ENCODE results near the gene STAM2. TPM values are rescaled to one million over a fixed set of nuclear protein-coding genes. Genes with fewer than 3 reads are reported as not detected.

STAM2 gene
- total RNA-seq, 1 donor from 2014 or later, result 18.6 TPM

DNA sequence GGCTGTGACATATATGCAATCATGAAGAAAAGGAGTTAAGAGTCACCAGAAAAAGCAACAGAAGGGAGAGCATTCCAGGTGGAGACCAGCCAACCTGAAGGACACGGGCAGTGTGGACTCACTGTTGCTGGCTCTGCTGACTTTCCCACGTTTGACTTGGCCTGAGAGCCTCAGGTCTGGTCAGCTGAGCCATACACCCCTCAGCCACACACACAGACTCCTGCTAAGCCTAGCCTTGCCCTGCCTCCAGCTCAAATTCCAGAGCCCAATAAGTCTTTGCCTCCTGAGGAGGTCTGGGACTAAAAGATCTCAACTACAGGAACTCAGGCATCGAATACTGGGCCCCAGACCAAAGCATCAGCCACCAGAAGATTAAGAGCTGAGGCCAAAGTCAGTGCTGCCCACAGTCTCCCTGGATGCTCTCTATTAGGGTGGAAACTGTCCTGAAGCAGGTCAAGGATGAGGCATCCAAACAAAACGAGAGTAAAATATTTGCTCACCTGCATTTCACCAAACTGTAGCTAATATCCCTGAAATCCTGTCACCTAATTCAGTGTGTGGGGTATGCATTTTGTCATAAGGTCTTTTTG is 100.0 kb downstream of the STAM2 start:
- H3K27me3 Mint-ChIP-seq (ENCODE audit: insufficient read depth), result no peaks in the 10 kb centered on the region
- no peaks in the 10 kb centered on the region for H3K9me3 Mint-ChIP-seq
- no peaks in the 10 kb centered on the region for H3K4me1 Mint-ChIP-seq (ENCODE audit: low read depth)
- no peak for DNase-seq (ENCODE audit: low spot score)
- intact Hi-C loops (cut with micrococcal nuclease), result no loop called here
- no peak overlapping the region for H3K27ac Mint-ChIP-seq
- H3K36me3 Mint-ChIP-seq (ENCODE audit: low read depth), result no peaks in the 10 kb centered on the region
- H3K4me3 Mint-ChIP-seq, result no peak overlapping the region

DNA sequence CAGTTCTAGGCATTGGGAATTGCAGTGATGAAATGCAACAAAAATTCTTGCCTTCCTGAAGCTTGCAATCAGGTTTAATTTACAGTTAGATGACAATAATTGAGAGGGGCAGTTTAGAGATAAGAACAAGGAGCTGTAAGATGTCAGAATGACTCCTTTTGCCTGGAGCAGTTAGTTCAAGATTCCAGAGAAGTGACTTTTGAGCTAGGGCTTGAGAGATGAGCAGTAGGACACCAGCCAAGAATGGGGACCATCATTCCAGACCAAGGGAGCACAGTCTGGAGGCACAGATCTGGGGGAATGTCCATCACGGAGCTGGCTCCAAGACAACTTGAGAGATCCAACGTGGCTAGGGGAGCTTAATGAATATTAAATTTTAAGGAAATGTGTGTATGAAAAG is 103.6 kb downstream of the STAM2 start:
- H3K4me1 Mint-ChIP-seq (ENCODE audit: low read depth), result no peaks in the 10 kb centered on the region

GRCh38 chr2:152071518-152071917 is 104.0 kb downstream of the STAM2 start:
- H3K4me1 Mint-ChIP-seq (ENCODE audit: low read depth), result no peaks in the 10 kb centered on the region
- intact Hi-C loops (cut with micrococcal nuclease), result no loop called here

More for the DNA sequence above, 103.6 kb downstream of the STAM2 start:
- Mint-ChIP-seq H3K9me3 (no peaks in the 10 kb centered on the region), H3K4me3 (no peak overlapping the region), H3K36me3 (ENCODE audit: low read depth) (no peaks in the 10 kb centered on the region), H3K27ac (no peak overlapping the region), H3K27me3 (ENCODE audit: insufficient read depth) (no peaks in the 10 kb centered on the region)
- intact Hi-C loops (cut with micrococcal nuclease), result no loop called here
- DNase-seq (ENCODE audit: low spot score), result no peak

DNA sequence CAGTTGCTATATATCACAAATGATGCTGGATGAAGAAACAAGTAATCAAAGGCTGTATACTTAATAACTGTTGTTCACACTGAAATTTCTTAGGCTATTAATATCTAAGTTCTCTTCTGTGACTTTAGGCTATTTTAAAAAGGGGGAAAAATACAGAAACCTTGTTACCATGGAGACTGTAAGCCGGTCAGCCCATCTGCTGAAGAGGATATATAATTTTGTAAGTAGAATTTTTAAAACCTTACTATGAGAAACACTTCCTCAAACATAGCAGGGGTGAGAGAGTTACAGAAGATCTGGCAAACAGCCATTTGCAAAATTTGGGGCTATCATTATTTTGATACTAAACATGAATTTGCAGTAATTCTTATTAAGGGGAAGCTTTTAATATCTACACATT is 104.5 kb downstream of the STAM2 start:
- Mint-ChIP-seq H3K27me3 (ENCODE audit: insufficient read depth) (no peaks in the 10 kb centered on the region), H3K9me3 (no peaks in the 10 kb centered on the region), H3K27ac (no peak overlapping the region), H3K36me3 (ENCODE audit: low read depth) (no peaks in the 10 kb centered on the region), H3K4me3 (no peak overlapping the region), H3K4me1 (ENCODE audit: low read depth) (no peaks in the 10 kb centered on the region)
- DNase-seq (ENCODE audit: low spot score), result no peak
- intact Hi-C loops (cut with micrococcal nuclease), result no loop called here

More at GRCh38 chr2:152071518-152071917, 104.0 kb downstream of the STAM2 start:
- H3K36me3 Mint-ChIP-seq (ENCODE audit: low read depth), result no peaks in the 10 kb centered on the region
- no peaks in the 10 kb centered on the region for H3K27me3 Mint-ChIP-seq (ENCODE audit: insufficient read depth)
- H3K9me3 Mint-ChIP-seq, result no peaks in the 10 kb centered on the region
- no peak overlapping the region for H3K27ac Mint-ChIP-seq
- no peak for DNase-seq (ENCODE audit: low spot score)
- H3K4me3 Mint-ChIP-seq, result no peak overlapping the region

GRCh38 chr2:152068226-152068625 is 107.3 kb downstream of the STAM2 start:
- intact Hi-C loops (cut with micrococcal nuclease), result no loop called here
- Mint-ChIP-seq H3K36me3 (ENCODE audit: low read depth) (no peaks in the 10 kb centered on the region), H3K4me3 (no peak overlapping the region), H3K27ac (no peak overlapping the region), H3K27me3 (ENCODE audit: insufficient read depth) (peaks cover 6% of the 10 kb centered on the region), H3K4me1 (ENCODE audit: low read depth) (no peaks in the 10 kb centered on the region), H3K9me3 (no peaks in the 10 kb centered on the region)
- DNase-seq (ENCODE audit: low spot score), result no peak

DNA sequence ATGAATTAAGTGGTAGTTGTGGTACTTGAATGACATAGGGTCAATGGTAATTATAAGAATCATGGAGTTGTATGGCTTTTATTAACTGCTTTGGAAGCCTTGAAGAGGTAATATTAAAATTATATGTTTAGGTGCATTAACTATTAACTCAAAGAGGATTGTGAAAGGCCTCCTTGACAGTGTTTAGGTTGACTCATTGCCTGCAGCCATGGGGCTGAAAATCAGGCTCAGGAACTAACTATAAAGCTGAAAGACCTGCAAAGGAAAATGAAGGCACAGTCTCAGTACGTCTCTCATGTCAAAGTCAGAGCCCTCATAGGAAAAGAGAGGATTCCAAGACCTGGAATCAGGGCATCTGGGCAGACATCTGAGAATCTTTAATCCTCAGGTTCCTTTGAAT is 107.7 kb downstream of the STAM2 start:
- no peak overlapping the region for H3K27ac Mint-ChIP-seq
- no peak for DNase-seq (ENCODE audit: low spot score)
- H3K27me3 Mint-ChIP-seq (ENCODE audit: insufficient read depth), result peaks cover 6% of the 10 kb centered on the region
- H3K4me1 Mint-ChIP-seq (ENCODE audit: low read depth), result no peaks in the 10 kb centered on the region
- H3K36me3 Mint-ChIP-seq (ENCODE audit: low read depth), result no peaks in the 10 kb centered on the region
- intact Hi-C loops (cut with micrococcal nuclease), result no loop called here
- H3K4me3 Mint-ChIP-seq, result no peak overlapping the region
- H3K9me3 Mint-ChIP-seq, result no peaks in the 10 kb centered on the region

Other genes with a start within 250 kb of the STAM2 start
- gene CACNB4, start 76.7 kb downstream of the STAM2 start, total RNA-seq, result 0.39 and 0.83 TPM in 2 replicates
- 14.8 and 16.1 TPM in 2 replicates for gene FMNL2, start 159.4 kb upstream of the STAM2 start, total RNA-seq